NCI-H82 treated with DMSO at 0.1 percent for 48 hours (cell line): ENCODE measurements around the gene FBXO34.
"Not testable (repeated sequence)": the region's sequence is repeated elsewhere in the genome, so short reads cannot be mapped to it uniquely, and the experiment has no call there.

ENCODE experiments used
- DNase-seq: peaks from one replicate; lab custom pipeline; 2025; ENCODE audit not compliant: unreplicated experiment; lab: John Stamatoyannopoulos, UW

FBXO34 gene

DNA sequence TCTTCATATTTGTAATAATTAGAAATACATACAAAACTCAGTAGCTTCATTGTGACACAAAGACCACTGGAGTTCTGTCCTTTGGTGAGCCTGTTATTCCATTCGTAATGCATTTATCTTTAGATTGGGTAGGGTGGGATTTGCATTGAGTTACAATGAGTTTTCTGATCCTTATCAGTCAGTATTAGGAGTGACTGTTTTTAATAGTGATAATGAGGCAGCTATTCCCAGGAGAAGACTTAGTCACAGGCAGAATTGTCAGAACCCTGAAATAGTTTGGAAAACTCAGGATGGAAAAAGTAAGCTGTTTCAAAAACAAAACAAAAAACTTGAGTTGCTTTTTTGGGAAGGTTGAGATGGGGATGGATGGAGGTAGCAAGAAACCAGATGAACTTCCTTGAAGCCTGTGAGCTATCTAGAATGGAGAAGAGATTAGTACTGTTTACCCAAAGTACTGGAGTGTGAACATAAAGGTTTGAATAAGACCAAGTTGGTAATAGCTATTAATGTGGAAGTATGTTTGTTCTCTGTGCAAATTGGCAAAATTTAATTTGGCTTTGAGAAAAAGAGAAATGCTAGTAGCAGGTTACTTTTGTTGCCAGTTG, 38.6 kb downstream of the FBXO34 start:
- no peak for DNase-seq

GRCh38 chr14:55312379-55313030, 41.3 kb downstream of the FBXO34 start:
- not testable (repeated sequence) for DNase-seq

- no peak for DNase-seq
These were observed 42.3 kb downstream of the FBXO34 start for GRCh38 chr14:55313480-55313879.

DNA sequence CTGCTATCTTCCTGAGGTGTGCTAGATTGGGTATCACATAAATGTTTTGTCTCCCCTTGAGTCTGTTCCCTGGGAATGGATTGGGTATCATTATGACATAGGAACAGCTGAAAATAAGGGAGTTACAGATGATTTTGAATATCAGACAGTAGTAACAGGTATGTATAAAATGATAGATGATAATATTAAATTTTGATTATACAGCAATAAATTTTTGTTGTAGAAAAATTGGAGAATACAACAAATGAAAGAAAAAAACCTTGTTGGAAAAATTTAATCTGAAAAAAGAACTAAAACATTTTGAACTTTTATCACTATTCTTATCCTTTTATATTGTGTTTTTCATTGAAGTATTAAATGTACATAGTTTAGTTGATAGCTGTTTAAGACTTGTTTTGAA, 43.2 kb downstream of the FBXO34 start:
- DNase-seq: no peak

GRCh38 chr14:55316564-55316963, 45.3 kb downstream of the FBXO34 start:
- DNase-seq: no peak

- peak; percentile 55 for DNase-seq
These were observed 46.5 kb downstream of the FBXO34 start for GRCh38 chr14:55317542-55318306.

DNA sequence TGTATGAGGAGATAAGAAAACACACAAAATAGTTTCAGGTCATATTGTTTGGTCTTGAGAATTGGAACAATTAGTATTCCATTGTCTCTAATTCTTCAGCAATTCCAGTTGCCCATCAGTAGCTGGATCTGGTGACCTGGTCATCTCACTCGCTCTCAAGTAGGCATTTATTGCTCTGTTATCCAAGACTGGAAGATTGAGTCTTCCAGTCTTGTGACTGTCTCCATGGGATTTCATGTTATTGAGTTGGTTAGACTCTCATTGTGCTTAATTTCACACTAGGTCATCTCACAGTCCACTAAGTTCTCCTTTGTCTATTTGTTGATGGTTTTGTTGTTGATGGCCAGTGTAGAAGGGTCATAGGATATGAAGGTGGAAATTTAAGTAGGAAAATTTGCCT, 47.5 kb downstream of the FBXO34 start:
- DNase-seq: no peak

DNA sequence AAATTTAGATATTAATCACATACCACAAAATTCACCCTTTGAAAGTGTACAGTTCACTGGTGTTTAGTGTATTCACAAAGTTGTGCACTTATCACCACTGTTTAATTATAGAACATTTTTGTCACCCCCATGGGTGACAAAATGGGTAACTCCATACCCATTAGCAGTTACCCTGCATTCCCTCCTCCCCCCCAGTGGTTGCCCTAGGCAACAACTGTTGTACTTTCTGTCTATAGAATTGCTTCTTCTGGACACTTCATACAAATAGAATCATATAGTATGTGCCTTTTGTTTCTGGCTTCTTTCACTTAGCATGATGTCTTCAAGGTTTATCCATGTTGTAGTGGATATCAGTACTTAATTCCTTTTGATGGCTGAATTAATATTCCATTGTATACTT, 52.7 kb downstream of the FBXO34 start:
- DNase-seq: no peak

GRCh38 chr14:55324812-55325211, 53.6 kb downstream of the FBXO34 start:
- no peak for DNase-seq

GRCh38 chr14:55327179-55327578, 56.0 kb downstream of the FBXO34 start:
- no peak for DNase-seq

- DNase-seq: no peak
These were observed 57.1 kb downstream of the FBXO34 start for GRCh38 chr14:55328317-55328716.

GRCh38 chr14:55329999-55330710, 58.9 kb downstream of the FBXO34 start:
- DNase-seq: no peak

GRCh38 chr14:55332654-55333570, 61.7 kb downstream of the FBXO34 start:
- no peak for DNase-seq

- DNase-seq: peak; percentile 64
These were observed 62.7 kb downstream of the FBXO34 start for GRCh38 chr14:55333711-55334485.

DNA sequence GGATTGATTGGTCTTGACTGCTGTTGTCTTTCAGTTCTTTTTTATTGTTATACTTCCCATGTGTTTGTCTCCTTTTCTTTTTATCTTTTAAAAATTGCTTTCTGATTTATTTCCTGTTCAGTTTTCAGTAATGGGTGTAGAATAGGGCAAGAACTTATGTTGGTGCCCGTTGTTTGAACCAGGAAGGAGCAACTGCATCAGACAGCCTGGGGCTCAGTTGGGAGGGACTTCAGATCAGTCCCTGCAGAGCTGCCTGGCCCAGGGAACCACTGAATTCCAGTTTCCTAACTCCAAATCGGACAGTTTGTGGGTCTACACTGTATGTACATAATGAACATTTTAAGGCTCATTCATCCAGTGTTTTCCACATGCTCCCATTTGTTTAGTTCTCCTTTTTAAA, 64.9 kb downstream of the FBXO34 start:
- no peak for DNase-seq

- DNase-seq: no peak
These were observed 65.5 kb downstream of the FBXO34 start for GRCh38 chr14:55336691-55337090.

- DNase-seq: no peak
These were observed 68.5 kb downstream of the FBXO34 start for GRCh38 chr14:55339770-55340169.

- DNase-seq: peak; percentile 23
These were observed 69.3 kb downstream of the FBXO34 start for GRCh38 chr14:55340482-55340881.

- DNase-seq: no peak
These were observed 70.6 kb downstream of the FBXO34 start for GRCh38 chr14:55341781-55342180.
